Spleen (tissue), 11 donors: Measurements from ENCODE around the gene RIPOR3. TPM values are rescaled to one million over a fixed set of nuclear protein-coding genes. Genes with fewer than 3 reads are reported as not detected.
"Not testable (repeated sequence)": the region's sequence is repeated elsewhere in the genome, so short reads cannot be mapped to it uniquely, and the experiment has no call there.

Source experiments
- DNase-seq: peaks from one replicate; pipeline ENCODE4 v3.0.0-alpha.2; 2020
- H3K27ac ChIP-seq, 8 donors: fragments of 200-600 bp; sonication (generic) in 7 of 8; 1 replicate in 4 of 8; 2 replicates in 4 of 8; pipeline versions ENCODE4 v1.5.0 to v1.8.0; 2016 to 2021; ENCODE audit warnings: inconsistent platforms in 4 of 8, mild to moderate bottlenecking in 4 of 8, moderate library complexity in 1 of 8
- H3K27me3 ChIP-seq, 7 donors: fragments of 200-600 bp; sonication (generic) in 6 of 7; replicated peaks in 1 of 7; 1 replicate in 4 of 7; 2 replicates in 3 of 7; pipeline versions ENCODE4 v1.5.0 to v1.8.0; 2016 to 2021; ENCODE audit warnings: inconsistent platforms in 3 of 7, mild to moderate bottlenecking in 1 of 7
- H3K36me3 ChIP-seq, 6 donors: fragments of 200-600 bp; sonication (generic) in 5 of 6; 1 replicate in 4 of 6; 2 replicates in 2 of 6; pipeline versions ENCODE4 v1.5.0 to v1.8.0; 2016 to 2021; ENCODE audit warnings: inconsistent platforms in 2 of 6
- H3K4me1 ChIP-seq, 6 donors: fragments of 200-600 bp; sonication (generic) in 5 of 6; 1 replicate in 3 of 6; 2 replicates in 3 of 6; pipeline versions ENCODE4 v1.5.0 to v1.8.0; 2016 to 2021; ENCODE audit warnings: inconsistent platforms in 3 of 6
- H3K4me3 ChIP-seq, 8 donors: fragments of 200-600 bp; sonication (generic) in 7 of 8; 1 replicate in 4 of 8; 2 replicates in 4 of 8; pipeline versions ENCODE4 v1.5.0 to v1.8.0; 2016 to 2021; ENCODE audit warnings: inconsistent platforms in 4 of 8, mild to moderate bottlenecking in 4 of 8, moderate library complexity in 2 of 8
- H3K9me3 ChIP-seq, 8 donors: fragments of 200-600 bp; sonication (generic) in 7 of 8; 1 replicate in 4 of 8; 2 replicates in 4 of 8; pipeline versions ENCODE4 v1.5.0 to v1.8.0; 2016 to 2021; ENCODE audit warnings: inconsistent platforms in 4 of 8
- POLR2A ChIP-seq, 3 donors: fragments of 450-650 bp; IDR thresholded peaks; one replicate each; pipeline ENCODE4 v1.5.1; 2017; ENCODE audit warnings: antibody characterized with exemption in 3 of 3, mild to moderate bottlenecking in 1 of 3
- POLR2AphosphoS5 ChIP-seq, 3 donors: sonication (generic); formaldehyde crosslinking; IDR thresholded peaks; one replicate each; pipeline ENCODE4 v1.5.1; 2017; ENCODE audit warnings: antibody characterized with exemption in 3 of 3
- WGBS, 5 donors: extraction: QIAGEN DNeasy Blood & Tissue Kit in 3 of 5; methylation state at CpG; one replicate each; pipeline versions ENCODE4 v1.1.5 to v1.1.7; 2013 to 2018; 5-methylcytosine and 5-hydroxymethylcytosine counted together
- intact Hi-C: fragments of 100-400 bp; cut with DNase I; formaldehyde crosslinking; loops from one replicate; pipeline ENCODE4 v1.15.0; 2023; ENCODE audit warnings: low total_unique reads
- polyA plus RNA-seq, 3 donors: library from polyadenylated mRNA; stranded (reverse); fragments of 200-250 nt; gene quantifications; one replicate each; pipeline ENCODE4 v1.2.1, GENCODE V29; 2013
- total RNA-seq, 7 donors: library from RNA; depleted of rRNA in 3 of 7; stranded (reverse); fragments of >200 nt in 3 of 7; fragmentation: NEBNext Ultra II Directional in 4 of 7; extraction: Animal tissue kit (Norgen Biotek cat#: 25700) in 4 of 7; gene quantifications; one replicate each; pipeline versions ENCODE4 v1.1.0 to v1.2.1, GENCODE V29; 2016 to 2021
- TF ChIP-seq, protein P1 (sequence below), 11 experiments: fragments of 200-600 bp in 7 of 11; fragments of 450-650 bp in 4 of 11; sonication (generic) in 4 of 11; IDR thresholded peaks in 8 of 11; conservative IDR thresholded peaks in 3 of 11; 1 replicate in 7 of 11; 2 replicates in 4 of 11; pipeline versions ENCODE4 v1.4.0 to v1.8.0; 2016 to 2021; ENCODE audit warnings: antibody characterized with exemption in 11 of 11, inconsistent platforms in 4 of 11, mild to moderate bottlenecking in 1 of 11
- donor health status: healthy with polysubstance abuse.
- donor health status: DM: no; HTN: no; CAD: no; lungs with moderate emphysema.
- donor health status: DM: no; HTN: no; CAD: no.
- donor health status: Bipolar disorder and iron deficiency.
- donor health status: healthy.
- donor health status: DM: no; HTN: no; CAD: no.
- donor health status: DM: yes; HTN: yes; CAD: no.

The RIPOR3 gene
- total and polyA plus RNA-seq, 10 donors, result 6.0 to 22.8 (median 13.1) TPM

GRCh38 chr20:50621068-50621665 lies 70.2 kb downstream of the RIPOR3 start:
- Histone ChIP-seq H3K4me3 (no peak overlapping the region), H3K27ac (no peak overlapping the region), H3K4me1 (peaks cover 0 to 4% (median 0%) of the 10 kb centered on the region in 6 donors), H3K9me3 (peaks cover 0 to 16% (median 13%) of the 10 kb centered on the region in 8 donors), H3K36me3 (no peaks in the 10 kb centered on the region), H3K27me3 (peaks cover 0 to 7% (median 0%) of the 10 kb centered on the region in 7 donors)
- WGBS, 5 donors, result 66 to 91% (median 82%) methylated on average over 4 of the region's 4 CpGs
- DNase-seq, result no peak
- intact Hi-C loops, result no loop called here
- TF ChIP-seq POLR2AphosphoS5 (IDR thresholded peaks at IDR 0.05) (no peak), POLR2A (IDR thresholded peaks at IDR 0.05) (no peak)
- TF ChIP-seq, protein P1, sequence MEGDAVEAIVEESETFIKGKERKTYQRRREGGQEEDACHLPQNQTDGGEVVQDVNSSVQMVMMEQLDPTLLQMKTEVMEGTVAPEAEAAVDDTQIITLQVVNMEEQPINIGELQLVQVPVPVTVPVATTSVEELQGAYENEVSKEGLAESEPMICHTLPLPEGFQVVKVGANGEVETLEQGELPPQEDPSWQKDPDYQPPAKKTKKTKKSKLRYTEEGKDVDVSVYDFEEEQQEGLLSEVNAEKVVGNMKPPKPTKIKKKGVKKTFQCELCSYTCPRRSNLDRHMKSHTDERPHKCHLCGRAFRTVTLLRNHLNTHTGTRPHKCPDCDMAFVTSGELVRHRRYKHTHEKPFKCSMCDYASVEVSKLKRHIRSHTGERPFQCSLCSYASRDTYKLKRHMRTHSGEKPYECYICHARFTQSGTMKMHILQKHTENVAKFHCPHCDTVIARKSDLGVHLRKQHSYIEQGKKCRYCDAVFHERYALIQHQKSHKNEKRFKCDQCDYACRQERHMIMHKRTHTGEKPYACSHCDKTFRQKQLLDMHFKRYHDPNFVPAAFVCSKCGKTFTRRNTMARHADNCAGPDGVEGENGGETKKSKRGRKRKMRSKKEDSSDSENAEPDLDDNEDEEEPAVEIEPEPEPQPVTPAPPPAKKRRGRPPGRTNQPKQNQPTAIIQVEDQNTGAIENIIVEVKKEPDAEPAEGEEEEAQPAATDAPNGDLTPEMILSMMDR (IDR thresholded peaks at IDR 0.05 in 8 of 11, conservative IDR thresholded peaks at IDR 0.05 in 3 of 11), result no peak

- H3K9me3 ChIP-seq, result peaks cover 0 to 16% (median 13%) of the 10 kb centered on the region in 8 donors
- H3K27me3 ChIP-seq, intact Hi-C loops, H3K27ac ChIP-seq, H3K4me3 ChIP-seq, DNase-seq, H3K4me1 ChIP-seq, H3K36me3 ChIP-seq: not testable (repeated sequence)
- WGBS, 5 donors, result 87 to 94% (median 89%) methylated on average over 9 of the region's 9 CpGs
Measured at GRCh38 chr20:50620459-50620858, 70.9 kb downstream of the RIPOR3 start.

- Histone ChIP-seq H3K9me3 (peaks cover 0 to 16% (median 13%) of the 10 kb centered on the region in 8 donors), H3K4me1 (peaks cover 0 to 8% (median 0%) of the 10 kb centered on the region in 6 donors), H3K27me3 (no peaks in the 10 kb centered on the region), H3K27ac (no peak overlapping the region), H3K4me3 (no peak overlapping the region), H3K36me3 (no peaks in the 10 kb centered on the region)
- 67 to 100% (median 93%) methylated on average over 1 of the region's 1 CpG for WGBS, 5 donors
- DNase-seq, result no peak
- TF ChIP-seq POLR2AphosphoS5 (IDR thresholded peaks at IDR 0.05), result no peak
- TF ChIP-seq, protein P1 (IDR thresholded peaks at IDR 0.05 in 8 of 11, conservative IDR thresholded peaks at IDR 0.05 in 3 of 11), result no peak
- TF ChIP-seq POLR2A (IDR thresholded peaks at IDR 0.05), result no peak
- intact Hi-C loops, result no loop called here
Measured at GRCh38 chr20:50618537-50618936, 72.8 kb downstream of the RIPOR3 start.

DNA sequence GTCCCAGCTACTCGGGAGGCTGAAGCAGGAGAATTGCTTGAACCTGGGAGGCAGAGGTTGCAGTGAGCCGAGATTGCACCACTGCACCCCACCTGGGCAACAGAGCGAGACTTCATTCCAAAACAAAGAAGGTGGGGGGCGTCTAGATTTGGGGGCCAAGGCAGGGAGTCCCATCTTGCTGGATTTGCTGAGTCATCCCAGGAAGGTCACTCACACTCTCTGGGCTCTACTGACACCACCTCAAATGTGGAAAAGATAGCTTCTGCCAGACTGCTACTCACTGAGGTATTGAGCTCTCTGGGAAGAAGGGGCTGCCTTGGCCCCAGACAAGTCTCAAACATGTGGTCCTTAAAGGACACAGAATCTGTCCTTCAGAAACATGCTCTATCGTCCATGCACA lies 74.3 kb downstream of the RIPOR3 start:
- Histone ChIP-seq H3K4me1 (peaks cover 0 to 8% (median 0%) of the 10 kb centered on the region in 6 donors), H3K36me3 (no peaks in the 10 kb centered on the region), H3K9me3 (peaks cover 0 to 16% (median 13%) of the 10 kb centered on the region in 8 donors), H3K27me3 (no peaks in the 10 kb centered on the region), H3K4me3 (no peak overlapping the region), H3K27ac (no peak overlapping the region)
- WGBS, 5 donors, result 86 to 96% (median 88%) methylated on average over 4 to 5 of the region's 5 CpGs
- TF ChIP-seq POLR2AphosphoS5 (IDR thresholded peaks at IDR 0.05), result no peak
- TF ChIP-seq, protein P1 (IDR thresholded peaks at IDR 0.05 in 8 of 11, conservative IDR thresholded peaks at IDR 0.05 in 3 of 11), result no peak
- TF ChIP-seq POLR2A (IDR thresholded peaks at IDR 0.05), result no peak
- intact Hi-C loops, result no loop called here
- DNase-seq, result no peak
